SJCRH30 (cell line): ENCODE measurements around the gene WDR70. TPM values are rescaled to one million over a fixed set of nuclear protein-coding genes. Genes with fewer than 3 reads are reported as not detected.
"Not testable (repeated sequence)": the region's sequence is repeated elsewhere in the genome, so short reads cannot be mapped to it uniquely, and the experiment has no call there.

Source experiments
- DNase-seq, 2 experiments: peaks; one replicate each; pipeline ENCODE4 v3.0.0-alpha.2; 2015 to 2020
- H3K27ac ChIP-seq: fragments of 250-450 bp; sonication (Bioruptor Pico); 2 replicates; pipeline ENCODE4 v1.5.1; 2020; ENCODE audit warnings: mild to moderate bottlenecking, moderate library complexity
- H3K27me3 ChIP-seq: fragments of 250-450 bp; sonication (Bioruptor Pico); 2 replicates; pipeline ENCODE4 v1.5.1; 2020; ENCODE audit warnings: mild to moderate bottlenecking, moderate library complexity
- H3K36me3 ChIP-seq: fragments of 250-450 bp; sonication (Bioruptor Pico); 2 replicates; pipeline ENCODE4 v1.5.1; 2020; ENCODE audit warnings: mild to moderate bottlenecking, moderate library complexity
- H3K4me1 ChIP-seq: fragments of 250-450 bp; sonication (Bioruptor Pico); 2 replicates; pipeline ENCODE4 v1.5.1; 2020; ENCODE audit warnings: mild to moderate bottlenecking, moderate library complexity
- H3K4me3 ChIP-seq: fragments of 250-450 bp; sonication (Bioruptor Pico); 2 replicates; pipeline ENCODE4 v1.5.1; 2020; ENCODE audit warnings: mild to moderate bottlenecking, moderate library complexity
- H3K9me3 ChIP-seq: fragments of 250-450 bp; sonication (Bioruptor Pico); replicated peaks from 2 replicates; pipeline ENCODE4 v1.5.1; 2020; ENCODE audit warnings: mild to moderate bottlenecking, moderate library complexity
- total RNA-seq: library from RNA; depleted of rRNA; stranded (reverse); fragments of >200 nt; shearing (Covaris generic); gene quantifications from 2 replicates; pipeline ENCODE4 v1.2.3, GENCODE V29; 2014

Gene WDR70
- total RNA-seq, 1 experiment from 2014 or later = 47.8 TPM

DNA sequence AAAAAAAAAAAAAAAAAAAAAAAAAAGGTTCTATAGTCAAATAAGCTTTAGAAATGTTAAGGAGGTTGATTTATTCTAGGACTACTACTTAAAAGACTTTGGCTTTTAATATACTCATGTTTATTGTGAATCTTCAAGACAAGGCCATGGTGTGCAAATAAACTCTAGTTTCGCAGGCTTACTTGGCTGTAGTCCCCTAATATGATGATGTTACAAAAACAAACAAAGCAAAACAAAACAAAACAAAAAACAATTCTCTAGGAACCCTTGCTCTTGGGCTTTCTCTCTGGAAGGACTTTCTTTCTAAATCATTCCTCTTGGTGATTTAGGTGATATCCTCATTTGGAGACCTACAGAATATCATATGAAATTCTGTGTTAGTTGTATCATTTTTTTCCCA, 288.7 kb downstream of the WDR70 start:
- Histone ChIP-seq H3K27me3 (no peaks in the 10 kb centered on the region), H3K27ac (peak overlapping the region; percentile 67), H3K36me3 (no peaks in the 10 kb centered on the region), H3K4me1 (peaks cover 48% of the 10 kb centered on the region), H3K9me3 (no peaks in the 10 kb centered on the region), H3K4me3 (no peak overlapping the region)
- no peak for DNase-seq

DNA sequence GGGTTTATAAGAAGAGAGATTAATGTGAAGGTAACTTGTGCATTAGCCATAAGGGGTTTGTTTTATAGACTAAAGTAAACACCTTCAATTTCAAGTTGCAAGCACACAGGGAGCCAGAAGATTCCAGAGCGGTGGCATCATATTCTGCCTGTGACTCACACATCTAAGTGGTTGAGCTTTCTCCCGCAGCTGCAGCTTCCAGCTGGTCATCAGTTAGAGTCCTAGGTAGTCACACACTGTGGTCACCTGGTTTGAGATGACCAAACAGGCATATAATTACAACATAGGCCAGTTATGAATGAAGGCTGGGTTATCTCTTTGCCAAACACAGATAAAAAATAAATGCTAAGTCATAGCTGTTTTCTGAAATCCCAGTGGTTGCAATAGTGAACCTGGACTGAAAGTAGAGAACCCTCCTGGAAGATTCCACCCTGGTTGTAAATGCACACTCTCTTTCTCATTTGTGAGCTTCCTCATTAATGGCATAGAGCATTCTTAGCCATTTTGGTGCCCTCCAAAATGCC, 289.5 kb downstream of the WDR70 start:
- peak; percentile 86 to 88 for DNase-seq
- peak overlapping the region; percentile 67 for H3K27ac ChIP-seq
- no peaks in the 10 kb centered on the region for H3K36me3 ChIP-seq

DNA sequence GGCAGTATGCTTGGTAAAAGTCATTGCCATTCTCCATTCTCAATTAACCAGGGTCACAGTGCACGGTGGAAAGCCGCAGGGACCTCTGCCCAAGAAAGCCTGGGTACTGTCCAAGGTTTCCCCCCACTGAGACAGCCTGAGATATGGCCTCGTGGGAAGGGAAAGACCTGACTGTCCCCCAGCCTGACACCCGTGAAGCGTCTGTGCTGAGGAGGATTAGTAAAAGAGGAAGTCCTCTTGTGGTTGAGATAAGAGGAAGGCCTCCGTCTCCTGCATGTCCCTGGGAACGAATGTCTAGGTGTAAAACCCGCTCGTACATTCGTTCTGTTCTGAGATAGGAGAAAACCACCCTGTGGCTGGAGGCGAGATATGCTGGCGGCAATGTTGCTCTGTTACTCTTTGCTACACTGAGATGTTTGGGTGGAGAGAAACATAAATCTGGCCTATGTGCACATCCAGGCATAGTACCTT, 293.0 kb downstream of the WDR70 start:
- H3K27ac ChIP-seq, H3K4me3 ChIP-seq, H3K27me3 ChIP-seq, H3K36me3 ChIP-seq, H3K9me3 ChIP-seq: not testable (repeated sequence)
- DNase-seq = peak; percentile 24
- peaks cover 26% of the 10 kb centered on the region for H3K4me1 ChIP-seq

More for the DNA sequence above, 289.5 kb downstream of the WDR70 start:
- H3K9me3 ChIP-seq = no peaks in the 10 kb centered on the region
- H3K27me3 ChIP-seq = no peaks in the 10 kb centered on the region
- H3K4me1 ChIP-seq = peaks cover 48% of the 10 kb centered on the region
- no peak overlapping the region for H3K4me3 ChIP-seq

DNA sequence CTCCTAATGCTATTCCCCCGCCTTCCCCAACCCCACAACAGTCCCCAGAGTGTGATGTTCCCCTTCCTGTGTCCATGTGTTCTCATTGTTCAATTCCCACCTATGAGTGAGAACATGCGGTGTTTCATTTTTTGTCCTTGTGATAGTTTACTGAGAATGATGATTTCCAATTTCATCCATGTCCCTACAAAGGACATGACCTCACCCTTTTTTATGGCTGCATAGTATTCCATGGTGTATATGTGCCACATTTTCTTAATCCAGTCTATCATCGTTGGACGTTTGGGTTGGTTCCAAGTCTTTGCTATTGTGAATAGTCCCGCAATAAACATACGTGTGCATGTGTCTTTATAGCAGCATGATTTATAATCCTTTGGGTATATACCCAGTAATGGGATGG, 295.2 kb downstream of the WDR70 start:
- DNase-seq, H3K36me3 ChIP-seq: not testable (repeated sequence)

DNA sequence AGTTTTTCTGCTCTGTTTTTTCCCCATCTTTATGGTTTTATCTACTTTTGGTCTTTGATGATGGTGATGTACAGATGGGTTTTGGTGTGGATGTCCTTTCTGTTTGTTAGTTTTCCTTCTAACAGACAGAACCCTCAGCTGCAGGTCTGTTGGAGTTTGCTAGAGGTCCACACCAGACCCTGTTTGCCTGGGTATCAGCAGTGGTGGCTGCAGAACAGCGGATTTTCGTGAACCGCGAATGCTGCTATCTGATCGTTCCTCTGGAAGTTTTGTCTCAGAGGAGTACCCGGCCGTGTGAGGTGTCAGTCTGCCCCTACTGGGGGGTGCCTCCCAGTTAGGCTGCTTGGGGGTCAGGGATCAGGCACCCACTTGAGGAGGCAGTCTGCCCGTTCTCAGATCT, 300.2 kb downstream of the WDR70 start:
- H3K4me3 ChIP-seq, H3K27me3 ChIP-seq, H3K27ac ChIP-seq, H3K4me1 ChIP-seq, H3K36me3 ChIP-seq, DNase-seq: not testable (repeated sequence)
- H3K9me3 ChIP-seq = peaks cover 10% of the 10 kb centered on the region

More for the DNA sequence above, 295.2 kb downstream of the WDR70 start:
- H3K4me1 ChIP-seq, H3K4me3 ChIP-seq, H3K27ac ChIP-seq, H3K9me3 ChIP-seq, H3K27me3 ChIP-seq: not testable (repeated sequence)

DNA sequence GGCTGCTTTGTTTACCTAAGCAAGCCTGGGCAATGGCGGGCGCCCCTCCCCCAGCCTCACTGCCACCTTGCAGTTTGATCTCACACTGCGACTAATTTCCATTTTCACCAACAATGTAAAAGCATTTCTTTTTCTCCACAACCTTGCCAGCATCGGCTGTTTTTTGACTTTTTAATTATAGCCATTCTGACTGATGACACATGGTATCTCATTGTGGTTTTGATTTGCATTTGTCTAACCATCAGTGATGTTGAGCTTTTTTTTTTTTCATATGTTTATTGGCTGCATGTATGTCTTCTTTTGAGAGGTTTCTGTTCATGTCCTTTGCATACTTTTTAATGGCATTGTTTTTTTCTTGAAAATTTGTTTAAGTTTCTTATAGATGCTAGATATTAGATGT, 300.8 kb downstream of the WDR70 start:
- H3K4me1 ChIP-seq, DNase-seq, H3K4me3 ChIP-seq, H3K27ac ChIP-seq, H3K36me3 ChIP-seq, H3K27me3 ChIP-seq: not testable (repeated sequence)
- H3K9me3 ChIP-seq = peaks cover 10% of the 10 kb centered on the region

DNA sequence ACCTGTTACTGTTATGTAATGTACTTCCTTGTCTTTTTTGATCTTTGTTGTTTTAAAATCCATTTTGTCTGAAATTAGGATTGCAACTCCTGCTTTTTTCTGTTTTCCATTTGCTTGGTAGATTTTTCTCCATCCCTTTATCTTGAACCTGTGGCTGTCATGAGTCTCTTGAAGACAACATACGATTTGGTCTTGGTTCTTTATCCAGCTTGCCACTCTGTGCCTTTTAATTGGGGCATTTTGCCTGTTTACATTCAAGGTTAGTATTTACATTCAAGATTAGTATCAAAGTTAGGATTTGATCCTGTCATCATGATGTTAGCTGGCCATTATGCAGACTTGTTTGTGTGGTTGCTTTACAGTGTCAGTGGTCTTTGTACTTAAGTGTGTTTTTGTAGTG, 304.0 kb downstream of the WDR70 start:
- Histone ChIP-seq H3K27me3 (no peaks in the 10 kb centered on the region), H3K4me3 (no peak overlapping the region), H3K4me1 (no peaks in the 10 kb centered on the region)

DNA sequence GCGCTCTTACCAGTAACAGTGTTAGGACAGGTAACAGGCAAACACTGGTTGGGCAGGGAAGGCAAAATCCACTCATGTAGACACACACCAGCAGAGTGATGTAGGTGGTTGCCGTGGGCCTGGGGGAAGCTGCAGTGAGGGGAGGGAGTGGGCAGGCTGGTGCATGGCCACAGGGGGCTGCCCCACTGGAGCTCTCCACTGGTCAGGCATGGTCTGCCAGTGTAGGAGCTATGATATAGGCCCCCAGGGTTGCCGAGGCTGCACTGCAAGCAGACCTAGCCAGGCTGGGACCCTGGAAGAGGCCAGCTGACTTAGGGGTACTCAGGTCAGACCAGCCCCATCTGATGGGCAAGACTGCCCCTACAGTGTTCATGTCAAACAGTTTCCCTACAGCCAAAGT, 306.1 kb downstream of the WDR70 start:
- Histone ChIP-seq H3K4me1 (no peaks in the 10 kb centered on the region), H3K4me3 (no peak overlapping the region), H3K27me3 (no peaks in the 10 kb centered on the region), H3K9me3 (peaks cover 14% of the 10 kb centered on the region), H3K27ac (no peak overlapping the region), H3K36me3 (no peaks in the 10 kb centered on the region)
- no peak for DNase-seq

More for the DNA sequence above, 304.0 kb downstream of the WDR70 start:
- Histone ChIP-seq H3K9me3 (peaks cover 10% of the 10 kb centered on the region), H3K36me3 (no peaks in the 10 kb centered on the region), H3K27ac (no peak overlapping the region)
- DNase-seq = no peak

DNA sequence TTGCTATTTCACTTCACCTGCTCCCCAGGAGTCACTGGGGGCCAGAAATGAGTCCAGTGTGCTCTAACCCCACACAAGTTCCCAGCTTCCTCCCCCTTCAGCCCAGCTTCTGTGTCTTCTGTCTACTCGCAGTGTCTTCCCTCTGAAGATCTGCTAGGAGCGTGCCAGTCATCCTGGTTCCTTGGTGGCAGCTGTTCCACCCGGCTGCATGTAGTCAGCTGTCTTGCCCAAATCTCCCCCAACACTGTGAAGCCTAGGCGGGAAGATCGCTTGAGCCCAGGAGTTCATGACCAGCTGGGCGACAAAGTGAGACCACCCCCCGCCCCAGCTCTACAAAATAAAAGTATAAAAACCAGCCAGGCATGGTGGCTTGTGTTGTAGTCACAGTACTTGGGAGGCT, 306.7 kb downstream of the WDR70 start:
- H3K27me3 ChIP-seq = no peaks in the 10 kb centered on the region
- no peaks in the 10 kb centered on the region for H3K36me3 ChIP-seq
- H3K27ac ChIP-seq = no peak overlapping the region
- no peak overlapping the region for H3K4me3 ChIP-seq
- no peak for DNase-seq
- H3K9me3 ChIP-seq = peaks cover 10% of the 10 kb centered on the region
- no peaks in the 10 kb centered on the region for H3K4me1 ChIP-seq

DNA sequence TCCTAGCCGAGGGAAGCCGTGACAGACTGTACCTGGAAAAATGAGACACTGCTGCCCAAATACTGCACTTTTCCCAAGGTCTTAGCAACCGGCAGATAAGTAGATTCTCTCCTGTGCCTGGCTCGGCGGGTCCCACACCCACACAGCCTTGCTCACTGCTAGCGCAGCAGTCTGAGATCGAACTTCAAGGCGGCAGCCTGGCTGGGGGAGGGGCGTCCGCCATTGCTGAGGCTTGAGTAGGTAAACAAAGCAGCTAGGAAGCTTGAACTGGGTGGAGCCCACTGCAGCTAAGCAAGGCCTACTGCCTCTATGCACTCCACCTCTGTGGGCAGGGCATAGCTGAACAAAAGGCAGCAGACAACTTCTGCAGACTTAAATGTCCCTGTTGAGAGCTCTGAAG, 309.8 kb downstream of the WDR70 start:
- not testable (repeated sequence) for H3K27ac ChIP-seq, H3K36me3 ChIP-seq, H3K27me3 ChIP-seq, H3K4me3 ChIP-seq, DNase-seq, H3K9me3 ChIP-seq, H3K4me1 ChIP-seq

DNA sequence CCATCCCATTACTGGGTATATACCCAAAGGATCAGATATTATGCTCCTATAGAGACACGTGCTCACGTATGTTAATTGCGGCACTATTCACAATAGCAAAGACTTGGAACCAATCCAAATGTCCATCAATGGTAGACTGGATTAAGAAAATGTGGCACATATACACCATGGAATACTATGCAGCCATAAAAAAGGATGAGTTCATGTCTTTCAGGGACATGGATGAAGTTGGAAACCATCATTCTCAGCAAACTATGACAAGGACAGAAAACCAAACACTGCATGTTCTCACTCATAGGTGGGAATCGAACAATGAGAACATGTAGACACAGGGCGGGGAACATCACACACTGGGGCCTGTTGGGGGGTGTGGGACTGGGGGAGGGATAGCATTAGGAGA, 315.2 kb downstream of the WDR70 start:
- H3K4me3 ChIP-seq, H3K27ac ChIP-seq: not testable (repeated sequence)

DNA sequence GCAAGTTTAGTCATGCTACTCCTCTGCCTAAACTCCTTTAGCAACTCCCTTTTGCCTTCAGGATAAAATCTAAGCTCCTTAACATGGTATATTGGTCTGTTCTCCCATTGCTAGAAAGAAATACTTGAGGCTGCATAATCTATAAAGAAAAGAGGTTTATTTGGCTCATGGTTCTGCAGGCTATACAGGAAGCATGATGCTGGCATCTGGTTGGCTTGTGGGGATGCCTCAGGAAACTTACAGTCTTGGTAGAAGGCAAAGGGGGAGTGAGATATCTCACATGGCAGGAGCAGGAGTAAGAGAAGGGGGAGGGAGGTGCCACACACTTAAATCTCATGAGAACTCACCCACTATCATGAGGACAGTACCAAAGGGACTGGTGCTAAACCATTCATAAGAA, 315.7 kb downstream of the WDR70 start:
- Histone ChIP-seq H3K27me3 (no peaks in the 10 kb centered on the region), H3K4me1 (no peaks in the 10 kb centered on the region), H3K9me3 (peaks cover 12% of the 10 kb centered on the region), H3K36me3 (0 out of 2 replicates have a peak, but pooled peaks cover 4% of the 10 kb centered on the region), H3K27ac (no peak overlapping the region), H3K4me3 (no peak overlapping the region)
- no peak for DNase-seq

More for the DNA sequence above, 315.2 kb downstream of the WDR70 start:
- peaks cover 14% of the 10 kb centered on the region for H3K9me3 ChIP-seq
- H3K4me1 ChIP-seq, DNase-seq, H3K27me3 ChIP-seq, H3K36me3 ChIP-seq: not testable (repeated sequence)

DNA sequence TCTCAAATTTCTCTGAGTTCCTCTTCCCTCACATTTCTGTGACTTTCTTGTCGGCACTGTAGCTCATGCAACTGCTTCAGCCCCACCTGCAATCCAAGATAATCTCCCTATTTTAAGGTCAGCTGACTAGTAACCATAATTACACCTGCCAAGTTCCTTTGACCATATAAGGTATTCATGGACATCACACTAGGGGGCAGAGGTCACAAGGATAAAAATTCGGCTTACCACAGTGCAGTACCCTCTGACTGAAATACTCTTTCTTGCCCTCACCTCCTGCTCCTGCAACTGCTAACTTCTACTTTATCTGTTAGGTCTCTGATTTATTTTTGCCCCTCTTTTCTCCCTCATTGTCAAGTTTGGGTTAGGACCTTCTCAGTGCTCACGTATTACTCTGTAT, 316.5 kb downstream of the WDR70 start:
- Histone ChIP-seq H3K36me3 (0 out of 2 replicates have a peak, but pooled peaks cover 4% of the 10 kb centered on the region), H3K9me3 (peaks cover 10% of the 10 kb centered on the region), H3K27ac (no peak overlapping the region), H3K27me3 (no peaks in the 10 kb centered on the region), H3K4me1 (no peaks in the 10 kb centered on the region), H3K4me3 (no peak overlapping the region)
- no peak for DNase-seq

DNA sequence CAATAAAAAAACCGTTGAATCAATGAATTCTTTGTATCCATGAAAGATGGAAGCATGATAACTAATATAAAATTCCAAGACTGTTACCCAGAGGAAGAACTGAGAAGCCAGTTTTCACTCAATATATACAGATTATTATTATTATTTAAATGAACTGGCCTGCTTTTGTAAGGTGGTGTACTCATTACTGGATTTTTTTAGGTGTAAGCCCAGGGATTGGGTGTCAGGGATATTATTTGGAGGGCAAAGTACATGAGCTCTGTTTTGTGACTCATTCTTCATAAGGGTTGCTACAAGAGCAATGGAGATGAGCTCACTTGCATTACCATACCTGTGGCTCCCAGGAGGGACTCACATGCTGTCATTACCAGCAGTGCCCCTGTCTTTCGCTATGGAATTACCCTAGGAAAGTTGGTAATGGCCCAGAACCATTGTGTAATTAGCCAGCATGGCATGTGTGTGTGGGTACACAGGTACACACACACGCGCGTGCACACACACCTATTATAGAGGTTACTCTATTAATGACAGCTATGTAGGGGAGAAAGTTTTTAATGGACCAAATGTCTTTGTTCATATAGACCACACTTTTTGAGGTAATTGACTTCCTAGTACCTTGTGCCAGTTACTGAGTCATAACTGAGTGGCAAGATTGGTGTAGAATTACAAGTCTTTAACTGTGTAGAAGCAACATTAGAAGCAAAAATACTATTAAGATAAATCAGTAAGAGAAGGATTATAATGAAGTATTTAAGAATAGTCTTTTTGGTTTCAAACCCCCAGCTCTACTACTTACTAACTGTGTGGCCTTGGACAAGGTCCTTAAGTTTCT, 317.3 kb downstream of the WDR70 start:
- Histone ChIP-seq H3K36me3 (peaks cover 7% of the 10 kb centered on the region; the same call in 1 of the 2 replicates), H3K9me3 (peaks cover 10% of the 10 kb centered on the region), H3K4me3 (no peak overlapping the region), H3K4me1 (no peaks in the 10 kb centered on the region), H3K27me3 (no peaks in the 10 kb centered on the region), H3K27ac (no peak overlapping the region)
- no peak for DNase-seq

DNA sequence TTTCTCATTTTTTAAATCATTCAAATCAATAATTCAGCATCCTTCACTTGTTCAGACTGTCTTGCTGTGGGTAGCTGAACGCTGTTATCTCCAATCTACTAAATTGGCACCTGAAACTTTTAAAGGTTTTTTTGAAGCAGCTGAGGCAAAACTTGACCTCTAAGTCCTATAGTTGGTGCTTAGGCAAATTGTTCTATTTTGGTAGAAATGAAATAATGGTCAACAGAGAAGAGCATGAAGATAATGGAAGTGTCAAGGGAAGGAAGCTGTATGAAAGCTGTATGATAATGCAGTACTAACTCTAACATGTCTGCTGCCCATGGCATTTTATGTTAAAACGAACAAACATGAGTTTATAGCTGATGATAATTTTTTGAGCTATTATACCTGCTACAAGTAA, 322.8 kb downstream of the WDR70 start:
- Histone ChIP-seq H3K27me3 (no peaks in the 10 kb centered on the region), H3K4me1 (peaks cover 8% of the 10 kb centered on the region), H3K4me3 (no peak overlapping the region), H3K9me3 (no peaks in the 10 kb centered on the region), H3K36me3 (peaks cover 7% of the 10 kb centered on the region; the same call in 1 of the 2 replicates), H3K27ac (no peak overlapping the region)
- DNase-seq = no peak
